ENCODE data around the gene GLS. TPM values are rescaled to one million over a fixed set of nuclear protein-coding genes. Genes with fewer than 3 reads are reported as not detected.
"Not testable (repeated sequence)": the region's sequence is repeated elsewhere in the genome, so short reads cannot be mapped to it uniquely, and the experiment has no call there.

Gene GLS
- total RNA-seq, 2 donors from 2014 or later, result 269 to 288 TPM

DNA sequence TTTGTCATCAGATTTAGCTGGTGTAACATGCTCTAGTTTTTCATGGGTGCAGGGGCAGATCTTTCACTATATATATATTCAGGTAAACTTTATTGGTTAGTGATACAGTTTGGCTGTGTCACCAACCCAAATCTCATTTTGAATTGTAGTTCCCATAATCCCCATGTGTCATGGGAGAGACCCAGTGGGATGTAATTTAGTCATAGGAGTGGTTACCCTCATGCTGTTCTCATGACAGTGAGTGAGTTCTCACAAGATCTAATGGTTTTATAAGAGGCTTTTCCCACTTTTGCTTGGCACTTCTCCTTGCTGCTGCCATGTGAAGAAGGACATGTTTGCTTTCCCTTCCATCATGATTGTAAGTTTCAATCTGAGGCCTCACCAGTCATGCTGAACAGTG, 18.5 kb upstream of the GLS start:
- not testable (repeated sequence) for H3K4me3 Mint-ChIP-seq; H3K27me3 Mint-ChIP-seq (ENCODE audit: low read depth); H3K27ac Mint-ChIP-seq; DNase-seq
- Mint-ChIP-seq H3K9me3 (peaks cover 11 to 13% of the 10 kb centered on the region in 2 donors), H3K4me1 (ENCODE audit: low read depth) (peaks cover 29% of the 10 kb centered on the region), H3K36me3 (ENCODE audit: insufficient read depth in 2 of 2) (peaks cover 15 to 29% of the 10 kb centered on the region in 2 donors)
- peak; percentile 33 to 56 for ATAC-seq (replicated peaks in 1 of 2)

DNA sequence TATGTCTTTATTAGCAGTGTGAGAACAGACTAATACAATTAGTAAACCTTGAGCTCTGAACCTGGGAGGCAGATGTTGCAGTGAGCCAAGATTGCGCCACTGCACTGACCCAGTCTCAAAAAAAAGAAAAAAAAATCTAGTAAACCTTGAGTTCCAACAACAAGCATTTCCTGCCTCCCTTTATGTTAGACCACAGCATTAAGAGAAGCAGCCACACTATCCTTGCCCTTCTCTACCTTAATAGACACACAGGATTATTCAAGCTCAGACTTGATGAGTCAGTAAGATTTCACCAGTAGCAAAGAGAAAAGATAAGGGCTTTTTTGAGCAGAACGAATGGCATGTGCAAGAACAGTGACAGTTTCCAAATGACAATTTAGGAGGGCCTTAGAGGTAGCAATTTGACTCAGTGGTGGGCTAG, 18.0 kb upstream of the GLS start:
- Mint-ChIP-seq H3K4me3 (no peak overlapping the region), H3K9me3 (peaks cover 11 to 13% of the 10 kb centered on the region in 2 donors), H3K27ac (no peak overlapping the region), H3K36me3 (ENCODE audit: insufficient read depth in 2 of 2) (peaks cover 15 to 29% of the 10 kb centered on the region in 2 donors), H3K4me1 (ENCODE audit: low read depth) (peaks cover 29% of the 10 kb centered on the region), H3K27me3 (ENCODE audit: low read depth) (peaks cover 6% of the 10 kb centered on the region)
- no peak for DNase-seq
- ATAC-seq (replicated peaks in 1 of 2), result peak; percentile 81 to 86

DNA sequence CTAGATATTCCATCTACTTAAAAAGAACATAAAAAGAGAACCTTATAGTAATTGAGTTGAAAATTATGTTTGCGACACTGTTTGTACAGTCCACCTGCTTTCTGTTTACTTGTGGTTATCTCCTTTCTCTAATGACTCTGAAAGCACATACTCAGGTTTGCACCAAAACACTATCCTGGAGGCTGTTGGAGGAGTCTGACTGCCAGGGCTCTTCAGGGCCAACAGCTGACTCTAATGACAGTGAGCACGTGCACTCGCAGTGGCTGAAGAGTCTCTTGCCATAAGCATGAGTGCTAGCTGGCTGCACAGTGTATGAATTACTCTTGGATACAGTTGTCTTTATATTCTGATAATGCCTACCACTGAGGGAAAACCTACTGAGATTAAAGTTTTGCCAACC, 16.7 kb upstream of the GLS start:
- H3K36me3 Mint-ChIP-seq (ENCODE audit: insufficient read depth in 2 of 2), result peaks cover 15 to 29% of the 10 kb centered on the region in 2 donors
- H3K27me3 Mint-ChIP-seq (ENCODE audit: low read depth), result peaks cover 6% of the 10 kb centered on the region
- peaks cover 29% of the 10 kb centered on the region for H3K4me1 Mint-ChIP-seq (ENCODE audit: low read depth)
- no peak for ATAC-seq (replicated peaks in 1 of 2)
- H3K4me3 Mint-ChIP-seq, result no peak overlapping the region
- DNase-seq, result no peak
- H3K9me3 Mint-ChIP-seq, result peaks cover 10 to 14% of the 10 kb centered on the region in 2 donors
- H3K27ac Mint-ChIP-seq, result no peak overlapping the region

DNA sequence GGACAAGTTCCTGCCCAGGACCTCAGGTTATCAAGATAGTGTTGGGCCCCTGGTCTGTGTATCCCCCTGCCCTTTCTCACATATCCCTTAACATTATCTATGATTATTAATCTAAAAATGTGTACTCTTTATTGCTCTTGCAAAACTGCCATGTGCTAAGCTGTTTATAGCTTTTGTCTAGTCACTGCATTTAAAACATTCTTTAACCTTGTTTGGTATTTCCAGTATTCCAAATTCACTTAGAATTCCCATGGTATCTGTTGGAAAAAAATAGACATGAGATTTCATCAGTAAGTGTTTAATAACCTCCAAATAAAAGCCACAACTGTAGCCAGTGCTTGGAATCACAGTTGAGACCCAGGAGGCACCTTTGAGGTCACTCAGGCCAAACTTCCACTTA, 16.2 kb upstream of the GLS start:
- Mint-ChIP-seq H3K27me3 (ENCODE audit: low read depth) (peaks cover 6% of the 10 kb centered on the region), H3K9me3 (peaks cover 10 to 14% of the 10 kb centered on the region in 2 donors), H3K27ac (no peak overlapping the region), H3K4me3 (no peak overlapping the region), H3K36me3 (ENCODE audit: insufficient read depth in 2 of 2) (peaks cover 15 to 29% of the 10 kb centered on the region in 2 donors), H3K4me1 (ENCODE audit: low read depth) (peaks cover 29% of the 10 kb centered on the region)
- ATAC-seq (replicated peaks in 1 of 2), result no peak
- no peak for DNase-seq

DNA sequence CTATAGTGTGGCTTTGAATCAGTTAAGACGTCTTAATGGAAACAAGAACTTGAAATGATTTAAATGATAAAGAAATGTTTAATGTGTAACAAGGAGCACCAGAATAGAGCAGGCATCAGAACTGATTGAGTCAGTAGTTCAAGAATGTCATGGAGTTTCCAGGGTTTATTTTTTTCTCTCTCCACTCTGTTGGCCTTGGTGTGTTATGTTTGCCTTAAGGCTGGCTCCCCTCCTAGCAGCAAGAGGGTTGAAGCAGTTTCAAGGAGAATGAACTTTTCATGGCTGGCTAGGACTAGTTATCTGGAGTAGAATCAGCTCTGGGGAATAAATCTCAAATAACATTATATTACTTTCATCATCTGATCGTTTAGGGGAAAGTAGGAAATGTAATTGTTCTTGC, 13.4 kb upstream of the GLS start:
- Mint-ChIP-seq H3K27ac (no peak overlapping the region), H3K4me3 (no peak overlapping the region), H3K9me3 (peaks cover 6 to 9% of the 10 kb centered on the region in 2 donors), H3K36me3 (ENCODE audit: insufficient read depth in 2 of 2) (peaks cover 6 to 7% of the 10 kb centered on the region in 2 donors), H3K4me1 (ENCODE audit: low read depth) (peaks cover 19% of the 10 kb centered on the region), H3K27me3 (ENCODE audit: low read depth) (no peaks in the 10 kb centered on the region)
- no peak for DNase-seq
- no peak for ATAC-seq (replicated peaks in 1 of 2)

DNA sequence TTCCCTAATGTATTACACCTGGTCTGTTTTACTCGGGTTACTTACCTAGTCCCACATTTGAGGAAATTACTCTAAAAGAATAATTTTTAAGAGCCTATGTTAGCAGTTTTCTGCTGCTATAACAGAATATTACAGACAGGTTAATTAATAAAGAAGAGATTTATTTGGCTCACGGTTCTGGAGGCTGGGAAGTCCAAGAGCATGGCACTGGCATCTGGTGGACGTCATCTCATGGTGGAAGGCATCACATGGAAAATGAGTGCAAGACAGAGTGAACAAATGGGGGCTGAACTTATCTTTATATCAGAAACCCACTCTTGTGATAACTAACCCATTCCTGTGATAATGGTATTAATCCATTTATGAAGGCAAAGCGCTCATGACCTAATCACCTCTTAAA, 12.8 kb upstream of the GLS start:
- peaks cover 3 to 7% of the 10 kb centered on the region in 2 donors for H3K9me3 Mint-ChIP-seq

DNA sequence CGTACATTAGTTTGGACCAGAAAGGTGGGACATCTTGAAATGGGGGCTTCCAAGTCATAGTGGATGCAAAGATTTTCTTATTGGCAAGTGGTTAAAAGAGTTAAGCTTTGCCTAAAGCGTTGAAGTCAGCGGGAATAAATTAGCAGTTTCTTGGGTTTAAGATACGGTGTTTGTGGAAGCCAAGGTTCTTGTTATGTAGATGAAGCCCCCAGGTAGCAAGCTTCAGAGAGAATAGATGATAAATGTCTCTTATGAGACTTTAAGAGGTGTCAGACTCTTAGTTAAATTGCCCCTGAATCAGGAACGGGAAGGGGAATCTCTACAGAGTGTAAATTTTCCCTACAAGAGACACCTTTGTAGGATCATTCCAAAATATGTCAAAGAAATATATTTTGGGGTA, 10.9 kb upstream of the GLS start:
- Mint-ChIP-seq H3K9me3 (peaks cover 0 to 7% of the 10 kb centered on the region in 2 donors), H3K27ac (no peak overlapping the region), H3K36me3 (ENCODE audit: insufficient read depth in 2 of 2) (peaks cover 1 to 2% of the 10 kb centered on the region in 2 donors), H3K27me3 (ENCODE audit: low read depth) (no peaks in the 10 kb centered on the region), H3K4me1 (ENCODE audit: low read depth) (no peaks in the 10 kb centered on the region), H3K4me3 (no peak overlapping the region)
- DNase-seq (no peak), ATAC-seq (replicated peaks in 1 of 2) (no peak)

More for the DNA sequence above, 12.8 kb upstream of the GLS start:
- ATAC-seq (replicated peaks in 1 of 2) (no peak), DNase-seq (no peak)
- peaks cover 12% of the 10 kb centered on the region for H3K4me1 Mint-ChIP-seq (ENCODE audit: low read depth)
- peaks cover 1 to 2% of the 10 kb centered on the region in 2 donors for H3K36me3 Mint-ChIP-seq (ENCODE audit: insufficient read depth in 2 of 2)
- H3K4me3 Mint-ChIP-seq, result no peak overlapping the region
- no peak overlapping the region for H3K27ac Mint-ChIP-seq
- no peaks in the 10 kb centered on the region for H3K27me3 Mint-ChIP-seq (ENCODE audit: low read depth)

DNA sequence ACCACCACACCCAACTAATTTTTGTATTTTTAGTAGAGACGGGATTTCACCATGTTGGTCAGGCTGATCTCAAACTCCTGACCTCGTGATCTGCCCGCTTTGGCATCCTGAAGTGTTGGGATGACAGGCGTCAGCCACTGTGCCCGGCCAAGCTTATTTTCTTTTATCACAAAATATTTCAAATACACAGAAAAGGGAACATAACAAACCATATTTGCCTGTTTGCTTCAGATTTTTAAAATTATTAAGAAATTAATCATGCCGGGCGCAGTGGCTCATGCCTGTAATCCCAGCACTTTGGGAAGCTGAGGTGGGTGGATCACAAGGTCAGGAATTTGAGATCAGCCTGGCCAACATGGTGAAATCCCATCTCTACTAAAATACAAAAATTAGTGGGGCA, 7.2 kb upstream of the GLS start:
- not testable (repeated sequence) for H3K36me3 Mint-ChIP-seq (ENCODE audit: insufficient read depth in 2 of 2); H3K4me3 Mint-ChIP-seq; H3K9me3 Mint-ChIP-seq; DNase-seq; H3K27me3 Mint-ChIP-seq (ENCODE audit: low read depth); ATAC-seq (replicated peaks in 1 of 2); H3K27ac Mint-ChIP-seq
- H3K4me1 Mint-ChIP-seq (ENCODE audit: low read depth), result peaks cover 20% of the 10 kb centered on the region

DNA sequence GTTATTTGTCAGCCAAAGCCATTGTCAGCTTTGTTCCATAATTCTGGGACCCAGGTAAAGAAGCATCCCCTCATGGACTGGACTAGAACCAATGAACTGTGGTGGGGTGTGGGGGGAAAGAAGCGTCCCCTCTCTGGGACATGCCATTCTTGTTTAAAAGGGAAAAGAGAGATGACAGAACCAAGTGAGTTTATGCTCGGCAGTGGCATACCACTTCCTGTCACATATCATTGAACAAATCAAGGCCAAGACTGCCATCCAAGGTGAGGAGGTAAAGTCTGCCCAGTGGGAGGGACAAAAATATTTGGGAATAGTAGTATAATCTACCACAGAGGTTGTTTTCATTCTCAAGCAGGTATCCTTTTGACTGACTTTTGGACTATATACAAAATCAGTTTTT, 4.7 kb upstream of the GLS start:
- H3K27ac Mint-ChIP-seq, result peak overlapping the region; percentile 68
- no peaks in the 10 kb centered on the region for H3K27me3 Mint-ChIP-seq (ENCODE audit: low read depth)
- H3K36me3 Mint-ChIP-seq (ENCODE audit: insufficient read depth in 2 of 2), result peaks cover 1 to 4% of the 10 kb centered on the region in 2 donors
- ATAC-seq (replicated peaks in 1 of 2), result no peak
- peak; percentile 15 to 25 for DNase-seq
- H3K4me1 Mint-ChIP-seq (ENCODE audit: low read depth), result peaks cover 20% of the 10 kb centered on the region
- peaks cover 0 to 3% of the 10 kb centered on the region in 2 donors for H3K9me3 Mint-ChIP-seq
- H3K4me3 Mint-ChIP-seq, result peak overlapping the region; percentile 64 to 74

DNA sequence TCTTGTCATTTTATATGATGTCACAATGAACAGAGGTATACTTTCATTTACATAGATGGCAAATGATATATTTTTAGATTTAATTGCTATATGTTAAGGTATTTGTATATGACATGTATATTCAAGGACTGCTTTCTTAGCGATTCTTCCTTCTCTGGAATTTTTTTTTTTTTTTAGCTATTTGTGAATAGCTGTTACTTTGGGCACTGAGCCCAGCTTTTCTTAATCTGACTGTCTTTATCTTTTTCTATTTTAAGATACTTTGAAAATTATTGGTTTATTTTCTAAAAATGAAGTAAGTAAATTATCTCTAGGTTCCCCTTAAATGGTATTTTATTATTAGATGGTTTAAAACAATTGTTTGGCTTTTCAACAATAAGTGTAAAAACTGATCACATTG, 4.0 kb upstream of the GLS start:
- H3K4me1 Mint-ChIP-seq (ENCODE audit: low read depth), result peaks cover 20% of the 10 kb centered on the region
- peaks cover under 1 to 4% of the 10 kb centered on the region in 2 donors for H3K36me3 Mint-ChIP-seq (ENCODE audit: insufficient read depth in 2 of 2)
- H3K4me3 Mint-ChIP-seq, result no peak overlapping the region
- H3K27ac Mint-ChIP-seq, result no peak overlapping the region
- DNase-seq, result no peak
- H3K27me3 Mint-ChIP-seq (ENCODE audit: low read depth), result no peaks in the 10 kb centered on the region
- no peak for ATAC-seq (replicated peaks in 1 of 2)
- no peaks in the 10 kb centered on the region for H3K9me3 Mint-ChIP-seq

DNA sequence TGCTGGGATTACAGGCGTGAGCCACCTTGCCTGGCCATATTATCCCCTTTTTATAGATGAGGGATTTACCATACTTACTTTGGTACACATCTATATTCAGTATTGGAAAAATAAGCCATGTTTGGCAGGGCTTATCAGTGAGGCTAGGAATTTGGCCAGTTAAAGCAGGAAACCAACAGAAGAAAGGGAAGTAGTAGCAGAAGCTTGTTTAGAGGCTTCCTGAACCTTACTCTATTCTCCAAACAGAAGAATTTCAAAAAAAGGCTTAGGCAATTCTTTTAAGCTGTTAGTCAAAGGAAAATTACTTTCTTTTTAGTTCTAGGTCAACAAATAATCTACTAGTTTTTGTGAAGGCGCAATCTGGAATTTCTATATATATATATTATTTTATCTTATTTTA, 3.2 kb upstream of the GLS start:
- peak overlapping the region; percentile 57 for H3K27ac Mint-ChIP-seq
- H3K36me3 Mint-ChIP-seq (ENCODE audit: insufficient read depth in 2 of 2), result peaks cover 4 to 6% of the 10 kb centered on the region in 2 donors
- H3K9me3 Mint-ChIP-seq, result no peaks in the 10 kb centered on the region
- H3K4me1 Mint-ChIP-seq (ENCODE audit: low read depth), result peaks cover 20% of the 10 kb centered on the region
- DNase-seq, result no peak
- H3K27me3 Mint-ChIP-seq (ENCODE audit: low read depth), result no peaks in the 10 kb centered on the region
- no peak overlapping the region for H3K4me3 Mint-ChIP-seq
- ATAC-seq (replicated peaks in 1 of 2), result no peak

DNA sequence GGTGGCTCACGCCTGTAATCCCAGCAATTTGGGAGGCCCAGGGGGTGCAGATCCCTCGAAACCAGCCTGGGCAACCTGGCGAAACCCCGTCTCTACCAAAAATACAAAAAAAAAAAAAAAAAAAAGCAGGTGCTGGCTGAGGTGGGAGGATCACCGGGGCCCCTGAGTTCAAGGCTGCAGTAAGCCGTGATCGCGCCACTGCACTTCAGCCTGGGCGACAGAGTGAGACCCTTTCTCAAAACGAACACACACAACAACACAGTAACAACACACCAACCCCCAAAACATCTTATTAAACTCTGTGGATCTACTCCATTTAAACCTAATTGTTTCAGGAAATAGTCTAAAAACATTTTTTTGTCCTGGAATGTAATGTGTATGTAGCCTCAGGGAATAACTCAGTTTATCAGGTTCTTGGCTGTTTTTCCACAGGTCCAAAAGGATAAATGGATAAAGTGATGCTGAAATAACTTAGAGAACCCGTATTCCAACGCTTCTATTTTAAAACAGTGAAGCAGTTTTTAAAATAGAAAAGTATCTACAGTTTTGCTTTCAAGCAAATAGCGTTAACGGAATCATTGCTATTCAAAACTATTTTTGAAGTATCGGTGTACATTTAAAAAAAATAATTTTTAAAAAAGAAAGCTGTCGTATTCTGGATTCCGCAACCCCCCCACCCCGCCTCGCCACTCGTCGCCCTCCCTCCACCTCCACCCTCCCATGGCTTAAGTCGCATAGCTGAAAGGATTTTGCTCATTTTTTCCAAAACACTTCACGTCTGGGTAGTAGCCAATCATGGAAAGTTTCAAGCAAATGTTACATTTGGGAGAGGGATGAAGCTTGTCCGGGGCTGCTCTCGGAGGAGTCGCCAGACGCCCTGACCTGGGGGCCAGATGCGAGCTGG, 895 bp upstream of the GLS start:
- Mint-ChIP-seq H3K36me3 (ENCODE audit: insufficient read depth in 2 of 2) (peaks cover 10 to 26% of the 10 kb centered on the region in 2 donors), H3K27me3 (ENCODE audit: low read depth) (no peaks in the 10 kb centered on the region), H3K4me3 (peak overlapping the region; percentile 86 to 92), H3K27ac (peak overlapping the region; percentile 98), H3K4me1 (ENCODE audit: low read depth) (peaks cover 31% of the 10 kb centered on the region), H3K9me3 (no peaks in the 10 kb centered on the region)
- ATAC-seq (replicated peaks in 1 of 2) (peak; percentile 2 to 13), DNase-seq (peak; percentile 16 to 25)

DNA sequence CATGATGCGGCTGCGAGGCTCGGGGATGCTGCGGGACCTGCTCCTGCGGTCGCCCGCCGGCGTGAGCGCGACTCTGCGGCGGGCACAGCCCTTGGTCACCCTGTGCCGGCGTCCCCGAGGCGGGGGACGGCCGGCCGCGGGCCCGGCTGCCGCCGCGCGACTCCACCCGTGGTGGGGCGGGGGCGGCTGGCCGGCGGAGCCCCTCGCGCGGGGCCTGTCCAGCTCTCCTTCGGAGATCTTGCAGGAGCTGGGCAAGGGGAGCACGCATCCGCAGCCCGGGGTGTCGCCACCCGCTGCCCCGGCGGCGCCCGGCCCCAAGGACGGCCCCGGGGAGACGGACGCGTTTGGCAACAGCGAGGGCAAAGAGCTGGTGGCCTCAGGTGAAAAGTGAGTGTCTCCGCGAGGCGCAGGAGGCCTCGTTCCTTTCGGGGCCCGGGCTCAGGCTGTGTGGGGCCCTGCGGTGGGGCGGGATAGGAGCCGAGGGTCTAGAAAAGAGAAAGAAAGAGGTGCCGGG, 520 bp downstream of the GLS start:
- H3K4me3 Mint-ChIP-seq, result peak overlapping the region; percentile 94
- no peaks in the 10 kb centered on the region for H3K27me3 Mint-ChIP-seq (ENCODE audit: low read depth)
- ATAC-seq (replicated peaks in 1 of 2), result peak in 1 of 2 donors; percentile 3
- no peak for DNase-seq
- no peaks in the 10 kb centered on the region for H3K9me3 Mint-ChIP-seq
- H3K27ac Mint-ChIP-seq, result peak overlapping the region; percentile 98
- peaks cover 13 to 34% of the 10 kb centered on the region in 2 donors for H3K36me3 Mint-ChIP-seq (ENCODE audit: insufficient read depth in 2 of 2)
- peaks cover 35% of the 10 kb centered on the region for H3K4me1 Mint-ChIP-seq (ENCODE audit: low read depth)

All from activated T-cell treated with anti-CD3 and anti-CD28 coated beads, Interleukin-2, amount 50 U/mL, for 72 hours (primary cell).